ENCODE data around the gene ROM1.

The ROM1 gene

DNA sequence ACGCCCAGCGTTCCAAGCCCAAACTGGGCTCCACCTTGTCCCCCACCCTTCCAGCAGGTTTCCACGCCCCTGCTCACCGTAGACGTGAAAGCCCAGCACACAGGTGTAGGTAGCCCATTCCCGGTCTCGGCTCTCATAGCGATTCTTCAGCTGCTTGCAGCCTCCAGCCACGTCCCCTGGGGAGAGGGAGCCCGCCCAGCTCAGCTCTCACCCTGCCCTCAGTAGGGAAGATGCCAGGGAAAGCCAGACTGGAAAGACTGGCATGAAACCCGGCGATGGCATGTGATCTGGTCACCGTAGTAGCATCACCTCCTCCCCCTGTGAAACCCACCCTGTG lies 10.0 kb upstream of the ROM1 start:
- Histone ChIP-seq H3K4me1 (ENCODE audit: control insufficient read depth, insufficient read depth, low read length) (peaks cover 11% of the 10 kb centered on the region), H3K9ac (ENCODE audit: low read depth, low read length) (no peak overlapping the region), H3K27me3 (ENCODE audit: control insufficient read depth, insufficient read depth, low read length) (peaks cover 17% of the 10 kb centered on the region), H3K36me3 (ENCODE audit: control insufficient read depth, insufficient read depth, low read length) (peaks cover 9% of the 10 kb centered on the region), H3K4me3 (ENCODE audit: low read depth, low read length) (peak overlapping the region; percentile 86), H3K9me3 (ENCODE audit: control insufficient read depth, insufficient read depth, low read length) (no peaks in the 10 kb centered on the region)

- H3K27me3 ChIP-seq (ENCODE audit: control insufficient read depth, insufficient read depth, low read length): peaks cover 17% of the 10 kb centered on the region
- no peak overlapping the region for H3K9ac ChIP-seq (ENCODE audit: low read depth, low read length)
- H3K36me3 ChIP-seq (ENCODE audit: control insufficient read depth, insufficient read depth, low read length): peaks cover 5% of the 10 kb centered on the region
- peaks cover 11% of the 10 kb centered on the region for H3K4me1 ChIP-seq (ENCODE audit: control insufficient read depth, insufficient read depth, low read length)
- H3K4me3 ChIP-seq (ENCODE audit: low read depth, low read length): no peak overlapping the region
- H3K9me3 ChIP-seq (ENCODE audit: control insufficient read depth, insufficient read depth, low read length): no peaks in the 10 kb centered on the region
These were observed 9.2 kb upstream of the ROM1 start for GRCh38 chr11:62603776-62604299.

- H3K9ac ChIP-seq (ENCODE audit: low read depth, low read length): peak overlapping the region; percentile 47
These were observed 8.5 kb upstream of the ROM1 start for GRCh38 chr11:62604460-62605120.

GRCh38 chr11:62605467-62605866 lies 7.6 kb upstream of the ROM1 start:
- H3K9ac ChIP-seq (ENCODE audit: low read depth, low read length): no peak overlapping the region
- H3K4me1 ChIP-seq (ENCODE audit: control insufficient read depth, insufficient read depth, low read length): peaks cover under 1% of the 10 kb centered on the region
- no peak overlapping the region for H3K4me3 ChIP-seq (ENCODE audit: low read depth, low read length)
- peaks cover 3% of the 10 kb centered on the region for H3K36me3 ChIP-seq (ENCODE audit: control insufficient read depth, insufficient read depth, low read length)
- peaks cover 19% of the 10 kb centered on the region for H3K27me3 ChIP-seq (ENCODE audit: control insufficient read depth, insufficient read depth, low read length)
- no peaks in the 10 kb centered on the region for H3K9me3 ChIP-seq (ENCODE audit: control insufficient read depth, insufficient read depth, low read length)

More at GRCh38 chr11:62604460-62605120, 8.5 kb upstream of the ROM1 start:
- H3K36me3 ChIP-seq (ENCODE audit: control insufficient read depth, insufficient read depth, low read length): peaks cover 5% of the 10 kb centered on the region
- H3K4me3 ChIP-seq (ENCODE audit: low read depth, low read length): no peak overlapping the region
- H3K4me1 ChIP-seq (ENCODE audit: control insufficient read depth, insufficient read depth, low read length): peaks cover 9% of the 10 kb centered on the region
- H3K9me3 ChIP-seq (ENCODE audit: control insufficient read depth, insufficient read depth, low read length): no peaks in the 10 kb centered on the region
- H3K27me3 ChIP-seq (ENCODE audit: control insufficient read depth, insufficient read depth, low read length): peaks cover 17% of the 10 kb centered on the region

- Histone ChIP-seq H3K36me3 (ENCODE audit: control insufficient read depth, insufficient read depth, low read length) (peaks cover 3% of the 10 kb centered on the region), H3K9ac (ENCODE audit: low read depth, low read length) (no peak overlapping the region), H3K27me3 (ENCODE audit: control insufficient read depth, insufficient read depth, low read length) (peaks cover 20% of the 10 kb centered on the region), H3K4me3 (ENCODE audit: low read depth, low read length) (no peak overlapping the region), H3K9me3 (ENCODE audit: control insufficient read depth, insufficient read depth, low read length) (no peaks in the 10 kb centered on the region), H3K4me1 (ENCODE audit: control insufficient read depth, insufficient read depth, low read length) (no peaks in the 10 kb centered on the region)
These were observed 7.2 kb upstream of the ROM1 start for GRCh38 chr11:62605902-62606301.

GRCh38 chr11:62607714-62608113 lies 5.3 kb upstream of the ROM1 start:
- H3K4me3 ChIP-seq (ENCODE audit: low read depth, low read length): no peak overlapping the region
- H3K27me3 ChIP-seq (ENCODE audit: control insufficient read depth, insufficient read depth, low read length): peaks cover 27% of the 10 kb centered on the region
- H3K9me3 ChIP-seq (ENCODE audit: control insufficient read depth, insufficient read depth, low read length): no peaks in the 10 kb centered on the region
- H3K36me3 ChIP-seq (ENCODE audit: control insufficient read depth, insufficient read depth, low read length): peaks cover 3% of the 10 kb centered on the region
- no peaks in the 10 kb centered on the region for H3K4me1 ChIP-seq (ENCODE audit: control insufficient read depth, insufficient read depth, low read length)
- no peak overlapping the region for H3K9ac ChIP-seq (ENCODE audit: low read depth, low read length)

- no peak overlapping the region for H3K4me3 ChIP-seq (ENCODE audit: low read depth, low read length)
- no peaks in the 10 kb centered on the region for H3K4me1 ChIP-seq (ENCODE audit: control insufficient read depth, insufficient read depth, low read length)
- no peak overlapping the region for H3K9ac ChIP-seq (ENCODE audit: low read depth, low read length)
- H3K9me3 ChIP-seq (ENCODE audit: control insufficient read depth, insufficient read depth, low read length): no peaks in the 10 kb centered on the region
- peaks cover 3% of the 10 kb centered on the region for H3K36me3 ChIP-seq (ENCODE audit: control insufficient read depth, insufficient read depth, low read length)
- H3K27me3 ChIP-seq (ENCODE audit: control insufficient read depth, insufficient read depth, low read length): peaks cover 17% of the 10 kb centered on the region
These were observed 4.3 kb upstream of the ROM1 start for GRCh38 chr11:62608776-62609175.

DNA sequence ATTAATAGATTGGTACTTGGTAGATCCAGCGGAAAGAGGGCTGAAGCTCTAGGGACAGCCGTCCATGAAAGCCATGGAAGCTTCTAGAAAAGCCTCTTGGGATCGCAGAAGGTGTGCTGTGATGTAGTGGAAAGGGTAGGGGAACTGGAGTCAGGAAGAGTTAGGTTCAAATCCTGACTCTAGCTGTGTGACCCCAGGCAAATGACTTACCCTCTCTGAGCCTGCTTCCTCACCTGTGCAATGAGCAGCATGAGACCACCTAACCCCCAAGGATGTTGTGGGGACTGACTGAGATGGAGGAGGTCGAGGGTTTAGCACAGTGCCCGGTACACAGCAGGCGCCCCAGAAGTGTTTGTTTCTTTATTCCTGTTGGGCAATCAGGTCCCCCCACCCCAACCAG lies 2.7 kb upstream of the ROM1 start:
- Histone ChIP-seq H3K9me3 (ENCODE audit: control insufficient read depth, insufficient read depth, low read length) (no peaks in the 10 kb centered on the region), H3K27me3 (ENCODE audit: control insufficient read depth, insufficient read depth, low read length) (peaks cover 11% of the 10 kb centered on the region), H3K36me3 (ENCODE audit: control insufficient read depth, insufficient read depth, low read length) (peaks cover 2% of the 10 kb centered on the region), H3K9ac (ENCODE audit: low read depth, low read length) (no peak overlapping the region), H3K4me1 (ENCODE audit: control insufficient read depth, insufficient read depth, low read length) (no peaks in the 10 kb centered on the region), H3K4me3 (ENCODE audit: low read depth, low read length) (no peak overlapping the region)

GRCh38 chr11:62610814-62611704 lies 2.0 kb upstream of the ROM1 start:
- H3K4me1 ChIP-seq (ENCODE audit: control insufficient read depth, insufficient read depth, low read length): no peaks in the 10 kb centered on the region
- H3K36me3 ChIP-seq (ENCODE audit: control insufficient read depth, insufficient read depth, low read length): no peaks in the 10 kb centered on the region
- H3K9me3 ChIP-seq (ENCODE audit: control insufficient read depth, insufficient read depth, low read length): no peaks in the 10 kb centered on the region
- H3K27me3 ChIP-seq (ENCODE audit: control insufficient read depth, insufficient read depth, low read length): peaks cover 11% of the 10 kb centered on the region
- peak overlapping the region; percentile 82 for H3K4me3 ChIP-seq (ENCODE audit: low read depth, low read length)
- no peak overlapping the region for H3K9ac ChIP-seq (ENCODE audit: low read depth, low read length)

GRCh38 chr11:62611705-62612365 lies 1.2 kb upstream of the ROM1 start:
- Histone ChIP-seq H3K4me1 (ENCODE audit: control insufficient read depth, insufficient read depth, low read length) (no peaks in the 10 kb centered on the region), H3K9me3 (ENCODE audit: control insufficient read depth, insufficient read depth, low read length) (no peaks in the 10 kb centered on the region), H3K36me3 (ENCODE audit: control insufficient read depth, insufficient read depth, low read length) (no peaks in the 10 kb centered on the region), H3K4me3 (ENCODE audit: low read depth, low read length) (peak overlapping the region; percentile 82), H3K9ac (ENCODE audit: low read depth, low read length) (peak overlapping the region; percentile 65), H3K27me3 (ENCODE audit: control insufficient read depth, insufficient read depth, low read length) (peaks cover 11% of the 10 kb centered on the region)

DNA sequence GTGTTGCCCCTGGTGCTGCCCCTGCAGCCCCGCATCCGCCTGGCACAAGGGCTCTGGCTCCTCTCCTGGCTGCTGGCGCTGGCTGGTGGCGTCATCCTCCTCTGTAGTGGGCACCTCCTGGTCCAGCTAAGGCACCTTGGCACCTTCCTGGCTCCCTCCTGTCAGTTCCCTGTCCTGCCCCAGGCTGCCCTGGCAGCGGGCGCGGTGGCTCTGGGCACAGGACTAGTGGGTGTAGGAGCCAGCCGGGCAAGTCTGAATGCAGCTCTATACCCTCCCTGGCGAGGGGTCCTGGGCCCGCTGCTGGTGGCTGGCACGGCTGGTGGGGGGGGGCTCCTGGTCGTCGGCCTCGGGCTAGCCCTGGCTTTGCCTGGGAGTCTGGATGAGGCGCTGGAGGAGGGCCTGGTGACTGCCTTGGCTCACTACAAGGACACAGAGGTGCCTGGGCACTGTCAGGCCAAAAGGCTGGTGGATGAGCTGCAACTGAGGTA lies 278 bp downstream of the ROM1 start:
- Histone ChIP-seq H3K4me1 (ENCODE audit: control insufficient read depth, insufficient read depth, low read length) (no peaks in the 10 kb centered on the region), H3K4me3 (ENCODE audit: low read depth, low read length) (peak overlapping the region; percentile 35), H3K27me3 (ENCODE audit: control insufficient read depth, insufficient read depth, low read length) (peaks cover 11% of the 10 kb centered on the region), H3K9ac (ENCODE audit: low read depth, low read length) (no peak overlapping the region), H3K9me3 (ENCODE audit: control insufficient read depth, insufficient read depth, low read length) (no peaks in the 10 kb centered on the region), H3K36me3 (ENCODE audit: control insufficient read depth, insufficient read depth, low read length) (no peaks in the 10 kb centered on the region)

All from iPS-15b (cell line).